H9 (cell line): ENCODE results near the gene JAK2. TPM values are rescaled to one million over a fixed set of nuclear protein-coding genes. Genes with fewer than 3 reads are reported as not detected.

ENCODE experiments used
- DNase-seq: peaks from one replicate; pipeline ENCODE4 v3.0.0-alpha.2; 2017
- H2AFZ ChIP-seq: one replicate; pipeline ENCODE4 v1.6.1; 2013; ENCODE audit warnings: mild to moderate bottlenecking, low read length, control low read depth, moderate library complexity
- H2AK5ac ChIP-seq: 2 replicates; pipeline ENCODE4 v1.6.1; 2013; ENCODE audit warnings: low read length, control low read depth, mixed read lengths; ENCODE audit not compliant: insufficient read length
- H2BK120ac ChIP-seq: one replicate; pipeline ENCODE4 v1.6.1; 2013; ENCODE audit warnings: low read depth, mild to moderate bottlenecking, low read length, control low read depth, inconsistent platforms; ENCODE audit not compliant: poor library complexity, severe bottlenecking
- H2BK12ac ChIP-seq: 2 replicates; pipeline ENCODE4 v1.6.1; 2013; ENCODE audit warnings: low read length, control low read depth, mixed read lengths, low read depth; ENCODE audit not compliant: insufficient read length
- H2BK15ac ChIP-seq: 2 replicates; pipeline ENCODE4 v1.6.1; 2013; ENCODE audit warnings: low read depth, low read length, control low read depth
- H2BK20ac ChIP-seq: one replicate; pipeline ENCODE4 v1.6.1; 2013; ENCODE audit warnings: low read depth, mild to moderate bottlenecking, low read length, control low read depth, inconsistent platforms; ENCODE audit not compliant: poor library complexity, severe bottlenecking
- H2BK5ac ChIP-seq: 2 replicates; pipeline ENCODE4 v1.6.1; 2013; ENCODE audit warnings: low read length, control low read depth, mixed read lengths; ENCODE audit not compliant: insufficient read length
- H3K14ac ChIP-seq: 2 replicates; pipeline ENCODE4 v1.6.1; 2013; ENCODE audit warnings: low read length, control low read depth; ENCODE audit not compliant: insufficient read depth
- H3K18ac ChIP-seq: 2 replicates; pipeline ENCODE4 v1.6.1; 2013; ENCODE audit warnings: low read depth, mild to moderate bottlenecking, mixed read lengths, low read length, control low read depth; ENCODE audit not compliant: insufficient read length
- H3K23ac ChIP-seq: 2 replicates; pipeline ENCODE4 v1.6.1; 2013; ENCODE audit warnings: low read length, control low read depth, mixed read lengths, low read depth; ENCODE audit not compliant: insufficient read length
- H3K23me2 ChIP-seq: 2 replicates; pipeline ENCODE4 v1.6.1; 2013; ENCODE audit warnings: low read depth, mild to moderate bottlenecking, mixed read lengths, low read length, control low read depth; ENCODE audit not compliant: insufficient read length, poor library complexity, severe bottlenecking
- H3K27ac ChIP-seq: 2 replicates; pipeline ENCODE4 v1.5.1; 2013; ENCODE audit warnings: low read length, control low read depth, mixed read lengths, low read depth; ENCODE audit not compliant: insufficient read length
- H3K27me3 ChIP-seq: 2 replicates; pipeline ENCODE4 v1.6.1; 2013; ENCODE audit warnings: low read length, control low read depth, inconsistent platforms; ENCODE audit not compliant: insufficient read depth
- H3K4ac ChIP-seq: 2 replicates; pipeline ENCODE4 v1.6.1; 2013; ENCODE audit warnings: low read depth, mild to moderate bottlenecking, control low read depth, inconsistent platforms, low read length, moderate library complexity
- H3K4me1 ChIP-seq: 2 replicates; pipeline ENCODE4 v1.6.1; 2013; ENCODE audit warnings: low read length, control low read depth, inconsistent platforms; ENCODE audit not compliant: insufficient read depth
- H3K4me2 ChIP-seq: 2 replicates; pipeline ENCODE4 v1.6.1; 2013; ENCODE audit warnings: low read length, control low read depth, mixed read lengths; ENCODE audit not compliant: insufficient read length, insufficient read depth
- H3K56ac ChIP-seq: 2 replicates; pipeline ENCODE4 v1.6.1; 2013; ENCODE audit warnings: low read depth, mild to moderate bottlenecking, mixed read lengths, low read length, control low read depth; ENCODE audit not compliant: insufficient read length
- H3K79me1 ChIP-seq: 2 replicates; pipeline ENCODE4 v1.6.1; 2013; ENCODE audit warnings: low read depth, mild to moderate bottlenecking, moderate library complexity, low read length, control low read depth, inconsistent platforms; ENCODE audit not compliant: insufficient read depth, poor library complexity, severe bottlenecking
- H3K79me2 ChIP-seq: 2 replicates; pipeline ENCODE4 v1.6.1; 2013; ENCODE audit warnings: low read length, control low read depth, inconsistent platforms; ENCODE audit not compliant: insufficient read depth
- H3K9ac ChIP-seq: 2 replicates; pipeline ENCODE4 v1.6.1; 2013; ENCODE audit warnings: low read length, control low read depth, mixed read lengths; ENCODE audit not compliant: insufficient read length; ENCODE audit errors: extremely low read depth
- H3K9me3 ChIP-seq: one replicate; pipeline ENCODE4 v1.6.1; 2013; ENCODE audit warnings: low read depth, low read length, inconsistent platforms; ENCODE audit not compliant: control insufficient read depth
- H3T11ph ChIP-seq: one replicate; pipeline ENCODE4 v1.6.1; 2013; ENCODE audit warnings: mild to moderate bottlenecking, low read length, control low read depth, inconsistent platforms
- H4K20me1 ChIP-seq: one replicate; pipeline ENCODE4 v1.6.1; 2013; ENCODE audit not compliant: control insufficient read depth, insufficient read length, insufficient read depth
- H4K5ac ChIP-seq: 2 replicates; pipeline ENCODE4 v1.6.1; 2013; ENCODE audit warnings: low read depth, mild to moderate bottlenecking, mixed read lengths, low read length, control low read depth; ENCODE audit not compliant: insufficient read length
- H4K8ac ChIP-seq: replicated peaks from 2 replicates; pipeline ENCODE4 v1.6.1; 2013; ENCODE audit warnings: low read length, control low read depth, mixed read lengths, low read depth; ENCODE audit not compliant: insufficient read length
- H4K91ac ChIP-seq: 2 replicates; pipeline ENCODE4 v1.6.1; 2013; ENCODE audit warnings: low read depth, mild to moderate bottlenecking, moderate library complexity, mixed read lengths, low read length, control low read depth; ENCODE audit not compliant: insufficient read length
- H3K27ac Mint-ChIP-seq, 3 experiments: 2 replicates in 2 of 3; 3 replicates in 1 of 3; pipeline ENCODE4 v1.8.0; 2020 to 2021; ENCODE audit warnings: mixed read lengths in 3 of 3, mild to moderate bottlenecking in 1 of 3, moderate library complexity in 1 of 3
- H3K27me3 Mint-ChIP-seq: 2 replicates; pipeline ENCODE4 v1.8.0; 2021; ENCODE audit warnings: low read depth, mild to moderate bottlenecking, moderate library complexity, mixed read lengths
- H3K36me3 Mint-ChIP-seq, 3 experiments: 2 replicates in 2 of 3; 3 replicates in 1 of 3; pipeline ENCODE4 v1.8.0; 2020 to 2021; ENCODE audit warnings: low read depth in 3 of 3, mixed read lengths in 3 of 3; ENCODE audit not compliant: insufficient read depth in 1 of 3
- H3K4me1 Mint-ChIP-seq, 2 experiments: 2 replicates each; pipeline ENCODE4 v1.8.0; 2020; ENCODE audit warnings: mixed read lengths in 2 of 2
- H3K4me3 Mint-ChIP-seq, 2 experiments: 2 replicates in 1 of 2; 3 replicates in 1 of 2; pipeline ENCODE4 v1.8.0; 2020 to 2021; ENCODE audit warnings: mild to moderate bottlenecking in 2 of 2, mixed read lengths in 2 of 2, moderate library complexity in 1 of 2
- H3K9me3 Mint-ChIP-seq, 2 experiments: 2 replicates in 1 of 2; 3 replicates in 1 of 2; pipeline ENCODE4 v1.8.0; 2020; ENCODE audit warnings: mild to moderate bottlenecking in 2 of 2, mixed read lengths in 2 of 2, moderate library complexity in 1 of 2
- CTCF ChIP-seq: fragments of 200-600 bp; sonication (generic); conservative IDR thresholded peaks from 3 replicates; pipeline ENCODE4 v1.8.0; 2021; ENCODE audit warnings: antibody characterized with exemption, mild to moderate bottlenecking
- WGBS: extraction: QIAGEN DNeasy Blood & Tissue Kit; methylation state at CpG from one replicate; pipeline ENCODE4 v1.1.7; 2013; ENCODE audit warnings: missing lambda C conversion rate, low lambda C conversion rate, mixed read lengths; ENCODE audit not compliant: insufficient read length; ENCODE audit errors: extremely low coverage; 5-methylcytosine and 5-hydroxymethylcytosine counted together
- total RNA-seq: library from RNA; stranded (reverse); gene quantifications from 2 replicates; pipeline ENCODE4 v1.2.1, GENCODE V29; 2021

JAK2 gene
- total RNA-seq, 1 experiment from 2014 or later: 3.4 TPM

GRCh38 chr9:5015934-5016333, 30.9 kb downstream of the JAK2 start:
- no peaks in the 10 kb centered on the region for H3K23me2 ChIP-seq

More at GRCh38 chr9:5015934-5016333, 30.9 kb downstream of the JAK2 start:
- no peaks in the 10 kb centered on the region for H3K79me2 ChIP-seq
- no peak overlapping the region for H3K14ac ChIP-seq
- H4K91ac ChIP-seq: no peak overlapping the region
- Mint-ChIP-seq H3K27me3 (no peaks in the 10 kb centered on the region), H3K4me3 (no peak overlapping the region), H3K4me1 (no peaks in the 10 kb centered on the region), H3K27ac (no peak overlapping the region), H3K36me3 (peaks cover 0 to 6% (median 0%) of the 10 kb centered on the region in 3 experiments; a peak in 2 of 7 replicates), H3K9me3 (peaks cover 0 to 4% of the 10 kb centered on the region in 2 experiments; a peak in 2 of 5 replicates)
- H2AFZ ChIP-seq: no peak overlapping the region
- H4K20me1 ChIP-seq: no peaks in the 10 kb centered on the region
- H3T11ph ChIP-seq: no peak overlapping the region
- no peak overlapping the region for H2BK5ac ChIP-seq
- no peak overlapping the region for H3K56ac ChIP-seq
- no peaks in the 10 kb centered on the region for H3K79me1 ChIP-seq
- no peak overlapping the region for H2BK12ac ChIP-seq
- no peak overlapping the region for H2BK15ac ChIP-seq
- H3K27ac ChIP-seq: no peak overlapping the region
- no peak overlapping the region for H3K23ac ChIP-seq
- H2BK120ac ChIP-seq: no peak overlapping the region
- no peak overlapping the region for H3K9ac ChIP-seq
- no peaks in the 10 kb centered on the region for H3K27me3 ChIP-seq
- H3K4me2 ChIP-seq: no peak overlapping the region
- no peak for DNase-seq
- H4K5ac ChIP-seq: no peak overlapping the region
- H3K9me3 ChIP-seq: no peaks in the 10 kb centered on the region
- no peaks in the 10 kb centered on the region for H3K4me1 ChIP-seq
- no peak for TF ChIP-seq CTCF
- H2BK20ac ChIP-seq: no peak overlapping the region
- H2AK5ac ChIP-seq: no peak overlapping the region
- no peak overlapping the region for H4K8ac ChIP-seq
- H3K18ac ChIP-seq: no peak overlapping the region
- no peak overlapping the region for H3K4ac ChIP-seq
- no CpG with 5 or more reads among the region's 5 CpGs for WGBS
